A204.1 (cell line): ENCODE data around the gene PANX2.

Experiments used
- FAIRE-seq: peaks from 2 replicates; lab custom pipeline; 2012; peaks lifted over from hg19 to GRCh38; lab: Jason Lieb, UNC

Gene PANX2

DNA sequence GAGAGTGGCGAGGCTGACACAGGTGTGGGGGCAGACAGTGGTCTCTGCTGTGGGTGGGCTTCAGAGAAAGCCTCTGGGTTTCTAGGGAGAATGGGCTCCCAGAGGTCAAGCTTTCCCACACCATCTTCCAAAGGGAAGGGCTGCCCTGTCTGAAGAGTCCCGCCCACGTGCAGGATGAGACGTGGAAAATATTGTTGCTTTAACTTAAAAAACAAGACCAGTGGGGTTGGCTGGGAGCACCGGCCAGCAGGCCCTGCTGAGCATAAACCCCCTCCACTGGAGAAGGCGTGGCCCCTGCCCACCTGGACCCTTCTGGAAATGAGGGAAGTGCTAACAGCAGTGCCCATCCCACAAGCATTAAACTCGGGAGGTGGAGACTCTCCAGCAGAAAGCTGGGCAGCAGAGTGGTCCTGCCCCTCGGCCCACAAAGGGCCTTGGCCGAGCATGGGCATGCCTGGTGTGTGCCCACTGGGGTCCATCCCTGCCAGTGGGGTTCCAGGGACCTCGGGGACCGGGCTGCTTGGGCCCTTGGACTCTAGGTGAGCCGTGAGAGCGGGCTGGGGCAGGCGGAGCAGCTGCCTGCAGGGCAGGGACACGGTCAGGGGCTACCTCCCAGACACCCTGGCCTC lies 45.6 kb downstream of the PANX2 start:
- FAIRE-seq, result no peak

GRCh38 chr22:50216684-50217520 lies 46.4 kb downstream of the PANX2 start:
- no peak for FAIRE-seq

GRCh38 chr22:50217543-50218152 lies 47.1 kb downstream of the PANX2 start:
- no peak for FAIRE-seq

GRCh38 chr22:50218153-50218995 lies 47.8 kb downstream of the PANX2 start:
- FAIRE-seq, result no peak

DNA sequence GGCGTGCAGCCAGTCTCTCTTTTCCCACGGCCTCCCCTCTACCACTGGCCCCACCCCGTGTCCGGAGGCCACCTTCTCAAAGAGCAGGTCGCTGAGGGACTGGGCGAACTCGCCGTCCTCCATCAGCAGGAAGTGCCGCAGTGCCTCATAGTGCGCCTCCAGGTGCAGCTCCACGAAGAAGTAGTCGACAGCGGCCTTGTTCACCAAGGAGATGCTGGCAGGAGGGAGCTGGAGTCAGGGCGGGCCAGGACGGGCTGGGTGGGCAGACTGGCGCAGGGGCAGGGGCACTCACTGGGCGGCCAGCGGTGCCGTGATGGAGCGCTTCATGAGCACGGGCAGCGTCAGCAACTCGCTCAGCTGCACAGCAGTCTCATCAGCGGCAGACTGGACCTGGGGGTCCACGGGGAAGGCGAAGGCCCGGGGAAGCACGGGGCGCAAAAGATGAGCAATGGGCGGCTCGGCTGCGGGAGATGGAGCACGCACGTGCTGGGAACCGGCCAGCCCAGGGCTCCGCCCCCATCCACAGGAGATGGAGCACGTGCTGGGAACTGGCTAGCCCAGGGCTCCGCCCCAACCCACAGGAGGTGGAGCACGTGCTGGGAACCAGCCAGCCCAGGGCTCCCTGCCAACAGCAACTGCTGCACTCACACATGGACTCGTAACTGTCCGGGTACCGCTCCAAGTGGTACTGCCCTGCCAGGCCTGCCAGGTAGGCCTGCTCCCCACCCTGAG lies 48.6 kb downstream of the PANX2 start:
- FAIRE-seq, result no peak

DNA sequence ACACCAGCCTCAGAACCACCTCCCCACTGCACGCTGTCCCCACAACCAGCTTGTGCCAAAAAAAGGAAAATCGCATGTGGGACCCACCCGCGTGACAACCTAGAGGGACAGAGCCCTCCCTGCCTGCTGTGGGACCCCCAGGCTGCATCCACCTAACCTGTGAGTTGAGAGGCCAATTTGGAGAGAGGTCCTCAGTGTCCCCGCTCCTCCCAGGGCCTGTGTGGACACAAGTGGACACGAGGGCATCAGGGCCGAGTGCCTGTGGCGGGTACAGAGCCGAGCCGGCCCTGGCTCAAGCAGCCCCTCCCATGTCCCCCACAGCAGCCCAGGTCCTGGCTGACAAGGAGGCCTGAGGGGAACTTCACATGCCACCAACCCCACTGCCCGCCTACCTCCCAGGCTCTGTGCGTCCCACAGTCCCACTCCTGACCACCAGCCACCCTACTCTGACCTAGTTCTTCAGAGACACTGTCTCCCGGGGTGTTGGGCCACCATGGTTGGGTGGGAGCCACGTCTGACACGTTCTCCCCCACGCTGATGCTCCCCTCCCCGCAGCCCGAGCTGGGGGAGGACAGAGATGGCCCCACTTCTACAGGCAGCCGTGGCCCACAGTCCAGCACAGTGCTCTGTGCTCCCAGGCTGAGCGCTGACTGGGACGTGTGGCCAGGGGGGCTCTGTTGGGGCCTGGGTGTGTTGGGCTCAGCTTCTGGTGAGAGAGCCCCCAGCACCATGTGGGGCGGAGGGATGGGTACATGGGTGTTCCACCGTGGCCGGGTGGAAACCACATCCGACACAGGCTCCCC lies 49.5 kb downstream of the PANX2 start:
- no peak for FAIRE-seq

- no peak for FAIRE-seq
Measured at GRCh38 chr22:50220603-50221409, 50.3 kb downstream of the PANX2 start.

DNA sequence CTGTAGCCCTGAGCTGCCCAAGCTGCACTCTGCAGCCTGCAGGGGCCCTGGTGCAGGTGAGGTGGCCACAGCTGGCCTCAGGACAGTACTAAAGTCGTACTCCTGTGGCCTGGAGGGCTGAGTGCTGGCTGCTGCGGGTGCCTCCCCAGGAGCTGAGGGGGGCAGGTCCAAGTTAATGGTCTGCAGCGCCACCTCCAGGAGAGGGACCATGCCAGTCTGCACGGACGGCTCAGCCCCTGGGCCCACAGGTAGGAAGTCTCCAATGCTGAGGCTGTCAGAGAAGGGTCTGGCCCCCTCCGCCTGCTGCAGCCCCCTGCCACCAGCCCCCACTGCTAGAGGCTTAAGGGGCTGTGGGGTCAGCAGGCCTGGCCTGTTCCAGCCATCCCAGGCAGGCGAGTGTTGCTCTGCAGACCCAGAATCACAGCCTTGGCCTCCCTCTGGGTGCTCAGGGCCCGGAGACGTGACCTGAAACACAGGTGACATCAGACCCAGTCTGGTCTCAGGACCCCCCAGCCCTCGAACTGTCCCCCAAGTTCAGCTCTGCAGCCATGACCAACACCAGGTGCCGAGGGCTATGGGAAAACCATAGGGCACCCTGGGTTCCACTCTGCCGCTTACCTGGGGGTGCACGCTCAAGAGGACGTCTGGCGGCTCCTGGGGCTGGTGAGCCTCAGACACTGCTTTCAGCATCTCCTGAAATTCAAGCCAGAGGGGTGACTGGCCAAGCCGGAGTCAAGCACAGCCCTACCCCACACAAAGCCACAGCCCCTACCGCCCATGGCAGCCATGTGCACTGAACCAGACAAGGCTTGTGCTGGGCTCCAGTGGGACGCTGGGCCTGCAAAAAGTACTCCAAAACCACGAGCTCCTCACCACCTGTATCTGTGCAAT lies 51.1 kb downstream of the PANX2 start:
- no peak for FAIRE-seq

DNA sequence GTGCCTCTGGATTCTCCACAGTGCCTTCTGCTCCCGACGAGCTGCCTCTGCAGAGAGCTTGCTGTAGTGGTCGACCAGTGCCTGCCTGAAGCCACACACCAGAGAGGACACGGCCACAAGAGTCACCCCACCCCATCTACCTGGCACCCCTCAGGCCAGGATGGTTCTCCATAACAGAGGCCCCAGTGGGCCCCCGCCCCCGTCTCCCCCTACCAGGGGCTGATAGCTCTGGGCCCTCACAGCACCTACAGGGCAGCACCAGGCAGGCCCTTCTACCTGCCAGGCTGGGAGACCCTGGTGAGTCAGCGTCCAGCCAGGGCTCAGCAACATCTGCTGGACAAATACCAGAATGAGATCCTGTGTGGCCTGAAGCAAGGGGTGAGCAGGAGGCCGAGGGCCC lies 52.0 kb downstream of the PANX2 start:
- FAIRE-seq, result no peak

DNA sequence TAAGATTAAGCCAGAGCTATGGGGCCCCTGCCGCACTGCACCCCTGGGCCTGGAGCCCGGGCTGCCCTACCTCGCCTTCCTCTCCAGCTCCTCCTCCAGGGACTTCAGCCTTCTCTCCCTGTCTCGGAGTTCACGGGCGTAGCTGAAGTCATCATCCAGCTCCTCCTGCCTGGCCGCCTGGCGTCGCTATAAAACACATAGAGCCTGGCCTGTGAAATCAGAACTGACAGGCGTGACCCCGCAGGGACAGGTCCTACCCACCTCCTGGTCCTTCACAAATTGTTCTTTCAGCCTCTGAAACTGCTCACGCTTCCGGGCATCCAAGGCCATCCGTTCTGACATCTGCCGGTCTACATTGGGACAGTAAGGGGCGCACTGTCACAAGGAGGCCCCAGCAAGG lies 53.5 kb downstream of the PANX2 start:
- FAIRE-seq, result no peak

GRCh38 chr22:50225200-50225969 lies 54.9 kb downstream of the PANX2 start:
- no peak for FAIRE-seq

DNA sequence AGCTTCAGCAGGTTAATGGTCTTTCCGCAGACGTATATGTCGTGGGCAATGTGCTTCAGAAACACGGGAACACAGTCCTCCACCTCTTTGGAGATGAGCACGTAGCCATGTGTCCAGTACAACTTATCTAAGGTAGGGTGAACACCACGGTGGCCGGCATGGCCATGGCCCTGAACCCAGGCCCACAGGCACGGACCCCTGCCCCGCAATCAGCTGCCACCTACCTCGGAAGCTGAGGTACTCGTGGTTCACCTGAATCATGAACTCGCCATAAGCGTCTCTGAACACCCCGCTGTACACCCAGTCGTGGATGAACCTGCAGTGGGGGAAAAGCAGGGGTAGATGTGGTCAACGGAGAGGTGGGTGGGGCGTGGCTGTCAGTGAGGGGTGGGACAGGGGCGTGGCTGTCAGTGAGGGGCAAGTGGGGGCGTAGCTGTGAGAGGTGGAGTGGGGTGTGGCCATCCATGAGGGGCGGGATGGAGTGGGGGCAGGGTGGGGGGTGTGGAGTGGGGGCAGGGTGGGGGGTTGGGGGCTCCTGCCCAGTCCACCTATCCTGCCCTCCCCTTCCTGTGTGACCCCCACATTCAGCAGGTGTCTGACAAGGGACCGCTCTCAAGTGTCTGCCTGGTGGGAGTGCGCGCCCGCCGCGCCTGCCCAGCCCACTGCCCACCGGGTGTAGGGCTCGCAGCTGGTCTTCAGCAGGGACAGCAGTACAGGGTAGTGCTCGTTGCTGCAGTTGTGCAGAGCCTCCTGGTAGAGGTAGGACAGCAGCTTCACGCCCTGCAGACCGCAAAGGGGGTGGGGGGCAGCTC lies 55.7 kb downstream of the PANX2 start:
- no peak for FAIRE-seq

- no peak for FAIRE-seq
Measured at GRCh38 chr22:50226875-50227165, 56.3 kb downstream of the PANX2 start.

DNA sequence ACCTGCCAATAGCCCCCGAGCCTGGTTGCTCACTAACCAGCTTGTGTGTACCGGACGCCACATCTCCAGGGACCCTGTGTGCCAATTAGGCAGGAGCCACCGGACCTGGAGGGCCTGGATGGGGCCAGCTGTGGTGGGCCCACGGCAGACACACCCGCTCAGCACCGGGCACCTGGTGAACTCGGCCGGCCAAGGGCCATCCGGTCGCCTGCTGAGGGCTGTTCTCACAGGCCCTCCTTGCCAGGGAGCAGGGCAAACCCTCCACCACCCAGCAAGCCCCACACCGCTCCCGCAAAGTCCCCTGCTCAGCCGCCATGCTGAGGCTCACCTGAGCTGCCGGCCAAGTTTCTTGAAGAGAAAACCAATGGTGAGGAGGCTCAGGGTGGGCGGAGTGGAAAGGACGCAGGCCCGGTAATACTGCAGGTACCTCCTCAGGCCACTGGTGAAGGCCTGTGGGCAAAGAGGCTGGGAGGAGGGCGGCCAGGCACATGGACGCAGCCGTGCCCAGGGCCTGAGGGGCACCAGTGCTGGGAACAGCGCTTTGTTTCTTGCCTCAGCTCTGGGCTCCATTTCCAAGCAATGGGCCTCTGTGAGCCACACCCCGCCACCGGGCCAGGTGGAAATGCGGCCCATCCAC lies 57.2 kb downstream of the PANX2 start:
- no peak for FAIRE-seq

DNA sequence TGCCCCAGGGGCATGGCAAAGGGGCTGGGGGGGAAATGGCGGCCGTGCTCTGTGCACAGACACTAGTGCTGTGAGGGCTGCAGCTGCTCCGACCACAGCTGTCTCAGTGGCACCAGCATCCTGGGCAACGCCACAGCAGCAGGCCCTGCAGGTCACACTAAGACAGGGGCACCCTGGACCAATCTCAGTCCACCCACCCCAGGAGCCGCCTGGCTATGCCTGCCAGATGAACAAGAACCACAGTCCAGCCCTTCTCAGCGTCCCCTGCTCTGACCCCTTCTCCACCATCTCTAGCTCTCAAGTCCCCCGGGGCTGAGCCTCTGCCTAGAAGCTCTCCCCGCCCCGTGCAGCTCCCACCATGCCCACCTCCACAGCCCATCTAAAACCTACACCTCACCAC lies 57.8 kb downstream of the PANX2 start:
- no peak for FAIRE-seq

- no peak for FAIRE-seq
Measured at GRCh38 chr22:50229370-50229769, 58.8 kb downstream of the PANX2 start.
